NCI-H2196 (cell line): ENCODE data around the gene PSG1.
"Not testable (repeated sequence)": the region's sequence is repeated elsewhere in the genome, so short reads cannot be mapped to it uniquely, and the experiment has no call there.

Experiments used
- DNase-seq: peaks from one replicate; lab custom pipeline; 2025; ENCODE audit not compliant: unreplicated experiment; lab: John Stamatoyannopoulos, UW

The PSG1 gene

GRCh38 chr19:42831221-42832019 is 48.1 kb downstream of the PSG1 start:
- DNase-seq, result no peak

- not testable (repeated sequence) for DNase-seq
These were observed 58.1 kb downstream of the PSG1 start for GRCh38 chr19:42821306-42821977.

- not testable (repeated sequence) for DNase-seq
These were observed 59.4 kb downstream of the PSG1 start for GRCh38 chr19:42819960-42820650.

- DNase-seq, result no peak
These were observed 62.6 kb downstream of the PSG1 start for GRCh38 chr19:42816894-42817293.
